HG02623 (cell line): ENCODE results near the gene LRP5.
"Not testable (repeated sequence)": the region's sequence is repeated elsewhere in the genome, so short reads cannot be mapped to it uniquely, and the experiment has no call there.

Source experiments
- ATAC-seq: cut with Tn5 transposase; IDR thresholded peaks from one replicate; pipeline ENCODE4 v1.9.1; 2021; ENCODE audit warnings: moderate library complexity; ENCODE audit not compliant: unreplicated experiment

LRP5 gene

GRCh38 chr11:68438658-68439259 is 126.4 kb downstream of the LRP5 start:
- ATAC-seq, result no peak

- no peak for ATAC-seq
Measured at GRCh38 chr11:68439355-68440065, 127.1 kb downstream of the LRP5 start.

GRCh38 chr11:68440224-68440623 is 127.8 kb downstream of the LRP5 start:
- ATAC-seq, result no peak

- ATAC-seq, result no peak
Measured at GRCh38 chr11:68441466-68442230, 129.3 kb downstream of the LRP5 start.

GRCh38 chr11:68442433-68442832 is 130.0 kb downstream of the LRP5 start:
- ATAC-seq, result no peak

- no peak for ATAC-seq
Measured at GRCh38 chr11:68444566-68444965, 132.2 kb downstream of the LRP5 start.

GRCh38 chr11:68445531-68446035 is 133.2 kb downstream of the LRP5 start:
- ATAC-seq, result no peak

- ATAC-seq, result no peak
Measured at GRCh38 chr11:68446046-68446725, 133.8 kb downstream of the LRP5 start.

- ATAC-seq, result no peak
Measured at GRCh38 chr11:68447015-68447801, 134.8 kb downstream of the LRP5 start.

- ATAC-seq, result not testable (repeated sequence)
Measured at GRCh38 chr11:68447914-68448313, 135.5 kb downstream of the LRP5 start.

- no peak for ATAC-seq
Measured at GRCh38 chr11:68448604-68449011, 136.2 kb downstream of the LRP5 start.

- ATAC-seq, result no peak
Measured at GRCh38 chr11:68449951-68450350, 137.6 kb downstream of the LRP5 start.

- no peak for ATAC-seq
Measured at GRCh38 chr11:68450711-68451110, 138.3 kb downstream of the LRP5 start.

- no peak for ATAC-seq
Measured at GRCh38 chr11:68454767-68455166, 142.4 kb downstream of the LRP5 start.

- no peak for ATAC-seq
Measured at GRCh38 chr11:68455485-68455884, 143.1 kb downstream of the LRP5 start.

- ATAC-seq, result no peak
Measured at GRCh38 chr11:68457216-68457897, 145.0 kb downstream of the LRP5 start.

- no peak for ATAC-seq
Measured at GRCh38 chr11:68457898-68458249, 145.5 kb downstream of the LRP5 start.

- ATAC-seq, result not testable (repeated sequence)
Measured at GRCh38 chr11:68458340-68458739, 145.9 kb downstream of the LRP5 start.

- ATAC-seq, result peak; percentile 85
Measured at GRCh38 chr11:68459886-68460740, 147.7 kb downstream of the LRP5 start.
